ENCODE data around the gene SLC5A11. TPM values are rescaled to one million over a fixed set of nuclear protein-coding genes. Genes with fewer than 3 reads are reported as not detected.

The SLC5A11 gene
- total RNA-seq, 1 donor from 2014 or later: 0.27 TPM

- intact Hi-C loops (cut with DNase I): no loop called here
- H3K36me3 ChIP-seq: no peaks in the 10 kb centered on the region
Measured at GRCh38 chr16:24851700-24852099, 5.9 kb downstream of the SLC5A11 start.

GRCh38 chr16:24852281-24852721 lies 6.5 kb downstream of the SLC5A11 start:
- intact Hi-C loops (cut with DNase I): no loop called here
- Histone ChIP-seq H3K27me3 (ENCODE audit: low read depth) (no peaks in the 10 kb centered on the region), H3K9me3 (no peaks in the 10 kb centered on the region), H3K36me3 (no peaks in the 10 kb centered on the region), H3K27ac (no peak overlapping the region), H3K4me1 (peaks cover 6% of the 10 kb centered on the region), H3K4me3 (no peak overlapping the region)
- ATAC-seq (no peak), DNase-seq (no peak)
- no peak for TF ChIP-seq CTCF (IDR thresholded peaks at IDR 0.05)

More at GRCh38 chr16:24851700-24852099, 5.9 kb downstream of the SLC5A11 start:
- ATAC-seq (no peak), DNase-seq (no peak)
- Histone ChIP-seq H3K4me3 (no peak overlapping the region), H3K27me3 (ENCODE audit: low read depth) (no peaks in the 10 kb centered on the region), H3K27ac (no peak overlapping the region), H3K4me1 (peaks cover 6% of the 10 kb centered on the region), H3K9me3 (no peaks in the 10 kb centered on the region)
- TF ChIP-seq CTCF (IDR thresholded peaks at IDR 0.05): no peak

GRCh38 chr16:24853169-24853824 lies 7.5 kb downstream of the SLC5A11 start:
- intact Hi-C loops (cut with DNase I): no loop called here
- H3K9me3 ChIP-seq: no peaks in the 10 kb centered on the region
- no peak overlapping the region for H3K27ac ChIP-seq
- H3K36me3 ChIP-seq: no peaks in the 10 kb centered on the region
- H3K27me3 ChIP-seq (ENCODE audit: low read depth): no peaks in the 10 kb centered on the region
- ATAC-seq (no peak), DNase-seq (no peak)
- H3K4me3 ChIP-seq: no peak overlapping the region
- TF ChIP-seq CTCF (IDR thresholded peaks at IDR 0.05): no peak
- peaks cover 6% of the 10 kb centered on the region for H3K4me1 ChIP-seq

GRCh38 chr16:24853830-24854229 lies 8.1 kb downstream of the SLC5A11 start:
- no peaks in the 10 kb centered on the region for H3K9me3 ChIP-seq
- H3K27ac ChIP-seq: no peak overlapping the region
- no peak for ATAC-seq

GRCh38 chr16:24854607-24855171 lies 8.9 kb downstream of the SLC5A11 start:
- ATAC-seq: no peak
- Histone ChIP-seq H3K36me3 (no peaks in the 10 kb centered on the region), H3K9me3 (no peaks in the 10 kb centered on the region), H3K4me1 (peaks cover 6% of the 10 kb centered on the region), H3K27ac (no peak overlapping the region), H3K4me3 (no peak overlapping the region), H3K27me3 (ENCODE audit: low read depth) (no peaks in the 10 kb centered on the region)
- TF ChIP-seq CTCF (IDR thresholded peaks at IDR 0.05): no peak
- intact Hi-C loops (cut with DNase I): no loop called here
- DNase-seq: no peak

More at GRCh38 chr16:24853830-24854229, 8.1 kb downstream of the SLC5A11 start:
- no peak overlapping the region for H3K4me3 ChIP-seq
- H3K36me3 ChIP-seq: no peaks in the 10 kb centered on the region
- no peak for DNase-seq
- intact Hi-C loops (cut with DNase I): no loop called here
- no peaks in the 10 kb centered on the region for H3K27me3 ChIP-seq (ENCODE audit: low read depth)
- TF ChIP-seq CTCF (IDR thresholded peaks at IDR 0.05): no peak
- H3K4me1 ChIP-seq: peaks cover 6% of the 10 kb centered on the region

Measured in lower lobe of right lung (tissue), 2 donors.